ENCODE measurements around the gene MICAL3.
"Not testable (repeated sequence)": the region's sequence is repeated elsewhere in the genome, so short reads cannot be mapped to it uniquely, and the experiment has no call there.

Gene MICAL3

GRCh38 chr22:18024276-18024939 is at the start of gene MICAL3:
MICAL3 (minus strand) TSS chr22:18024561; CDS start chr22:17906812, 117,749 bp downstream.
- DNase-seq (ENCODE audit: low read depth in 4 of 4, low spot score in 1 of 4): peak; percentile 17 to 60 (median 35)

DNA sequence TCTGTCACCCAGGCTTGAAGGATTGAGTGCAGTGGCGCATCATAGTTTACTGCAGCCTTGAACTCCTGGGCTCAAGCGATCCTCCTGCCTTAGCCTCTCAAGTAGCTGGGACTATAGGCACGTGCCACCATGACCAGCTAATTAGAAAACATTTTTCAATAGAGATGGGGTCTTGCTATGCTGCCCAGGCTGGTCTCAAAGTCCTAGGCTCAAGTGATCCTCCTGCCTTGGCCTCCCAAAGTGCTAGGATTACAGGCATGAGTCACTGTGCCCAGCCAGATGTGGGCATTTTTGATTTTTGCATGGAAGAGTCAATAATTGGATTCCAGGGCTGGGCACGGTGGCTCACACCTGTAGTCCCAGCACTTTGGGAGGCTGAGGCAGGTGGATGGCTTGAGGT is 49.6 kb upstream of the MICAL3 start:
- DNase-seq (ENCODE audit: low read depth in 4 of 4, low spot score in 1 of 4): not testable (repeated sequence)

DNA sequence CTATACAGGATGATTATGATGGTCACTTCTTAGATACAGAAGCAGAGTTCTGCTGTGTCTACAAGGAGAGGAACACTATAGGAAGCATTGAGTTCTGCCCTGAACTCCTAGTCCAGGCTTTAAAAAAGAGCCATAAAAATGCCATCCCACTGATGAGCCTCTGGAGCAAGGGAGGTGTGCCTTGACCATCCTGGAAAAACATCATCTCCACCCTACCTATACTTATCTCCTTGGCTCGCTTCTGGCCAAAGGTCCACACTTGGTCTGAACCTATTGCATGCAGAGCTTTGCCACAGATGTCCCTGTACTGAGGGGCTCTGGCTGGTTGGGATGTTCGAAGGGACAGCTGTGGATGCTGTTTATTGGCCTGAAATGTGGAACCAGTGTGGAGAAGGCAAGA is 49.1 kb upstream of the MICAL3 start:
- DNase-seq (ENCODE audit: low read depth in 4 of 4, low spot score in 1 of 4): no peak

- DNase-seq (ENCODE audit: low read depth in 4 of 4, low spot score in 1 of 4): no peak
These were observed 47.6 kb upstream of the MICAL3 start for GRCh38 chr22:18071968-18072310.

GRCh38 chr22:18071307-18071967 is 47.1 kb upstream of the MICAL3 start:
- DNase-seq (ENCODE audit: low read depth in 4 of 4, low spot score in 1 of 4): not testable (repeated sequence)

DNA sequence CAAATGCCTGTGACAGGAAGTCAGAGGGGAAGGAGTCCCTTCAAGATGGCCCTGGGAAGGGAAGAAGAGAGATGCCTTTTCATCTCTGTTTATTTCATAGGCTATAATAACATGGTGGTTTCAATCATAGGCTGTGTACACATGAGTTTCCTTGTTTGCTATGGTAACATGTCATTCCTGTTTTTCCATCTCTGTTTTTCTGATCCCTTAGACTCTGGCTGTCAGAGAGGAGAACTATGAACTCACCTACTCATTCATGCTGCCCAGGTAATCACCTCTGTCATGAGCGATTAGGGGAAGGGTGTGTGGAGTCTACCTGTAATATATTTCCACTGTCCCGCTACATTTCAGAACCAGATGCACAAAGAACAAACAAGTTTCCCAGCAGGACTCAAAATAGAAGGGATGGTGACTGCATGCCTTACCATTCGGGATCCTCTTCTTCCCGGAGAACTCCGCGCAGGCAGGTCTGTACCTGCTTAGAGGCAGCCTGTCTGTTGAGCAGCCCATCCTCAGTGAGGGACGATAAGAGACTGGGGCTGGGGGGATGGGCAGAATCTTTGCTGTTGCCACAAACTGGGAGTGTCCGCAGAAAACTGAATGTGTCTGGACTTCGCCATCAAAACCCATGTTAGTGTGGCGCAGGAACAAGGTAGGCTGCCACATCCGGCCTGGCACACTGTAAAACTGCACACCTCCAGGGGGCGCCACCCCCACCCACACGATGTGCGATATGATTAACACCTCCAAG is 46.4 kb upstream of the MICAL3 start:
- DNase-seq (ENCODE audit: low read depth in 4 of 4, low spot score in 1 of 4): no peak

GRCh38 chr22:18070041-18070440 is 45.7 kb upstream of the MICAL3 start:
- DNase-seq (ENCODE audit: low read depth in 4 of 4, low spot score in 1 of 4): no peak

- DNase-seq (ENCODE audit: low read depth in 4 of 4, low spot score in 1 of 4): no peak
These were observed 44.7 kb upstream of the MICAL3 start for GRCh38 chr22:18069041-18069440.

DNA sequence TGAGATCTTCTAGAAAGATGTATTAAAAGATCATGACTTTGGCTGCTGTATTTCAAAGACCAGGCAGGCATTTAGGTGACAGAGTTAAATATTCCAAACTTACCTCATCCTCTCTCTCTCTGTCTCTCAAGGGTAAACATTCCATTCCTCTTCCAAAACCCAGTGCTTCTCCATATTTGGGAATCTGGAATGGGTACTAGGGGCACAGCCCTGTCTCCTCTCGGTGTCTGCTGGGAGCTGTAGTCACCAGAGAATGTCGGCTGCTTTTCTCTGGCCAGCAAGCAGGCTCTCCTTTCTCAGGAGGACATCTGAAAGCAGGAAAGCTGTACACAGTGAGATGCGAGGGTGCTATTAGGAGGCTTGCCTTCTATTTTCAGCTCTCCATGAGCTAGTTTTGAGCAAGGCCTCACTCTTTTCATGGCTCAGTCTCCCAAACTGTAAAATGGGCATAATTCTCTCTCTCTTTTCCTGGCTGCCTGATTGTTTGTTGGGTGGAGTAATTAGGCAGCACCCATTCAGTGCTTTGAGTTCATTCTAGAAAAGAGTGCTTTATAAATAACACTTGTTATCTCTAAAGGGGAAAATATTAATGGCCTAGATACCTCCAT is 44.1 kb upstream of the MICAL3 start:
- no peak for DNase-seq (ENCODE audit: low read depth in 4 of 4, low spot score in 1 of 4)

GRCh38 chr22:18067548-18068341 is 43.4 kb upstream of the MICAL3 start:
- DNase-seq (ENCODE audit: low read depth in 4 of 4, low spot score in 1 of 4): no peak

- no peak for DNase-seq (ENCODE audit: low read depth in 4 of 4, low spot score in 1 of 4)
These were observed 42.8 kb upstream of the MICAL3 start for GRCh38 chr22:18067121-18067520.

GRCh38 chr22:18066181-18066859 is 42.0 kb upstream of the MICAL3 start:
- no peak for DNase-seq (ENCODE audit: low read depth in 4 of 4, low spot score in 1 of 4)

GRCh38 chr22:18065256-18065655 is 40.9 kb upstream of the MICAL3 start:
- DNase-seq (ENCODE audit: low read depth in 4 of 4, low spot score in 1 of 4): no peak

DNA sequence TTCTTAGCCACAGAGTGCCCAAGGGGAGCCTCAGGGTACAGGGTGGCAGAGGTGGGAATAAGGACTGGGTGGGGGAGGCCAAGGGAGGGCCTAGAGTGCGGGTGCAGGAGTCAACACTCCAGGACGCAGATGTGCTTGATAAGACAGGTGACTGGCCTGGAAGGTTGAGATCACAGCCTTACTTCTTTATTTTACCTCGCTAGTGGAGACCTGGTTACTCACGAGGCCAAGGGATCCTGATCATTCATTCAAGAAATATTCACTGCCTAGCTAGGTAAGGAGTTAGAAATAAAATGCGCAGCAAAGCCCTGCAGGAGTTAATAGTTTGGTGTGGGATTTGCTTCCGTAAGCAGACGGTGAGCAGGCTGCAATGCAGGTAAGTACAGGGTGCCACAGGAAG is 40.3 kb upstream of the MICAL3 start:
- DNase-seq (ENCODE audit: low read depth in 4 of 4, low spot score in 1 of 4): no peak

DNA sequence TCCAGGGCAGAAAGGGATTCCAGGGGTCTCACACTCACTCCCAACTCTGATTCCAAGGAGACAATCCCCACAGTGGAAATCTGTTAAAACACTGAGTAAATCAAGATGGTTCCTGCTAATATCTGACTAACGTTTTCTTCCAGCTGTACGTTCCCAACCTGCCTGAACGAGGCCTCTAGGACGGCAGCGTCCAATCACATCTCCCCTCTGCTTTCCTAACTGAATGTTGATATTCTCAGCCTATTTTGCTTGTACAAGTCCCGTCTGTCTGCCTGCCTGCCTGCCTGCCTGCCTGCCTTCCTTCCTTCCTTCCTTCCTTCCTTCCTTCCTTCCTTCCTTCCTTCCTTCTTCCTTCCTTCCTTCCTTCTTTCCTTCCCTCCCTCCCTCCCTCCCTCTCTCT is 39.4 kb upstream of the MICAL3 start:
- not testable (repeated sequence) for DNase-seq (ENCODE audit: low read depth in 4 of 4, low spot score in 1 of 4)

GRCh38 chr22:18063306-18063705 is 38.9 kb upstream of the MICAL3 start:
- DNase-seq (ENCODE audit: low read depth in 4 of 4, low spot score in 1 of 4): no peak

GRCh38 chr22:18062421-18062820 is 38.1 kb upstream of the MICAL3 start:
- no peak for DNase-seq (ENCODE audit: low read depth in 4 of 4, low spot score in 1 of 4)

- DNase-seq (ENCODE audit: low read depth in 4 of 4, low spot score in 1 of 4): no peak
These were observed 36.6 kb upstream of the MICAL3 start for GRCh38 chr22:18060646-18061620.

DNA sequence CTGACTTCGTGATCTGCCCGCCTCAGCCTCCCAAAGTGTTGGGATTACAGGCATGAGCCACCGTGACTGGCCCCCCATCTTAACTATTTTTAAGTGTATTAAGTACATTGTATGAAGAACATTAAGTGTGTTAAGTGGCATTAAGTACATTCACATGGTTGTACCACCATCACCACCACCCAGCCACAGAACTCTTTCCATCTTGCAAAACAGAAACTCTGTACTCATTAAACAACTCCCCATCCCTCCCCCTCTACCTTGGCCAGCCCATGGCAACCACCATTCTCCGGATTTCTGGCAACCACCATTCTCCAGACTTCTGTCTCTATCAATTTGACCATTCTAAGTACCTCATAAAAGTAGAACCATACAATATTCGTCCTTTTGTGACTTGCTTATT is 35.6 kb upstream of the MICAL3 start:
- DNase-seq (ENCODE audit: low read depth in 4 of 4, low spot score in 1 of 4): no peak
